Fibroblast of pulmonary artery (primary cell): ENCODE data around the gene SYNGR3.
A peak's percentile ranks its signal among the peaks of the same experiment; 100 is the strongest.

ENCODE experiments used
- DNase-seq: peaks from one replicate; pipeline ENCODE4 v3.0.0-alpha.2; 2010; ENCODE audit warnings: low read depth
- H3K4me3 ChIP-seq: replicated peaks from 2 replicates; pipeline ENCODE4 v1.5.1; 2011; ENCODE audit warnings: low read depth, mild to moderate bottlenecking, control low read depth, low read length, moderate library complexity
- CTCF ChIP-seq: IDR thresholded peaks from 2 replicates; pipeline ENCODE4 v1.5.1; 2011; ENCODE audit warnings: mild to moderate bottlenecking, control low read depth, low read length, inconsistent platforms; ENCODE audit errors: missing control alignments

SYNGR3 gene

GRCh38 chr16:2025878-2026460 is 36.2 kb downstream of the SYNGR3 start:
- H3K4me3 ChIP-seq: peak overlapping the region; percentile 38
- no peak for TF ChIP-seq CTCF
- no peak for DNase-seq

- H3K4me3 ChIP-seq: peak within 1 kb of the TSS; percentile 55
- DNase-seq: no peak
- TF ChIP-seq CTCF: no peak
These were observed 36.8 kb downstream of the SYNGR3 start, which contains the start of gene NHERF2 for GRCh38 chr16:2026461-2027023. NHERF2 (plus strand) TSS chr16:2026902; CDS start chr16:2027006, 104 bp downstream.

- H3K4me3 ChIP-seq: peak overlapping the region; percentile 55
- TF ChIP-seq CTCF: no peak
- DNase-seq: peak; percentile 38
These were observed 37.5 kb downstream of the SYNGR3 start for GRCh38 chr16:2027024-2028010.

- no peak for DNase-seq
- TF ChIP-seq CTCF: no peak
- H3K4me3 ChIP-seq: peak overlapping the region; percentile 55
These were observed 38.4 kb downstream of the SYNGR3 start for GRCh38 chr16:2028146-2028545.

- TF ChIP-seq CTCF: no peak
- H3K4me3 ChIP-seq: no peak overlapping the region
- DNase-seq: no peak
These were observed 39.0 kb downstream of the SYNGR3 start for GRCh38 chr16:2028620-2029220.

GRCh38 chr16:2029350-2029749 is 39.6 kb downstream of the SYNGR3 start:
- no peak overlapping the region for H3K4me3 ChIP-seq
- DNase-seq: no peak
- TF ChIP-seq CTCF: no peak
